ENCODE results near the gene CSRP3.

The CSRP3 gene

DNA sequence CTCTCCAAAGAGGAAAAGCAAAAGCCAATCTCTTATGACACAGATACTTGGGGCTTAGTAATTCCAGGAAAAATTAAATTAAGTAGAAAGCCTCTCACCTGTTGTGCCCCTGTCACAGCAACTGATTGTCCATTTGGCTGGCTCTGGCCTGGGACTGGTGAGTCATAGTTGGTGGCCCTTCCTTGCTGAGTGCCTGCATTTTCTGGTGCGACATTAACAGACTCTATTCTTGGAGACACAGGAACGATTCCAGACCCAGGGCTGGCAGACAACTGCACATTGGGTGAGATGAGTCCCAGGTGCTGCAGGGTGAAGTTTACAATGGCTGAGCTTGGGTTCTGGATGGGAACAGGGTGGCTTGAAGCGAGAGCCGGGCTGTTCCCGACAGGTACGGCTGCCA is 23.3 kb upstream of the CSRP3 start:
- no peak for DNase-seq

DNA sequence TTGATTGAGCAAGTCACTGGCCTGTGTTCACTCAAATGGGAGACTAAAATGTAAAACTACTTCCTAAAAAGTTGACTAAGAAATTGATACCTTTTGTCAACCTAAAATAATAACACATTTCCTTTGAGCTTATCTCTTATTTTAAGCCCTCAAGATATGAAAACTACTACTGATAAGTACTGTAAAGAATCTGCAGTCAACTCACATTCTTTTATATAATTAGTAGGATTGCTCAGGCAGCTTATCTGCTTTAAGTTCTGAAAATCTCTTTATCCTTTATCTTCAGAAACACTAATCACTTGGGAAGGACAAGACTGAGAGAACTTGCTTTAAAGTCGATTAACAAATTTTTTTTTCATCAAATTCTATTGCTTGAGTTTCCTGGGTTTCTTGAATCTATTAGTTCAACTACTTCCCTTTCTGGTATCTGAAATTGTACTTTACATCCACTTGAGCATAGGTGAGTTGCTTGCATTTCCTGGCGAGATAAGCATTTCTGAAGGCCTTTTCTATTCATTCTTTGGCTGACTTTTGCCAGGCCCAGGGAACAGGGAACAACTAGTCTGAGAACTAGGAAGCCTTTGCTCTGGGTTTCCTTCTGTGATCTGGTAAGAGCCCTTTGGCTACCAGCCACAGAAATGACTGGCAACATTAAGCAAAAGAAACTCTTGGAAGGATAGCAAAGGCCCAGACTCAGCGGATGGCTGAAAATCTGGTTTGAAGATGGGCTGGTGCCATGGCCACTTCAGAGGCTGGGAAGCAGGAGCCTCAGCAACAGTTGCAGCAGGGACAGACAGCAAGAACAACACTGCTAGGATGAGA is 19.3 kb upstream of the CSRP3 start:
- no peak for DNase-seq

DNA sequence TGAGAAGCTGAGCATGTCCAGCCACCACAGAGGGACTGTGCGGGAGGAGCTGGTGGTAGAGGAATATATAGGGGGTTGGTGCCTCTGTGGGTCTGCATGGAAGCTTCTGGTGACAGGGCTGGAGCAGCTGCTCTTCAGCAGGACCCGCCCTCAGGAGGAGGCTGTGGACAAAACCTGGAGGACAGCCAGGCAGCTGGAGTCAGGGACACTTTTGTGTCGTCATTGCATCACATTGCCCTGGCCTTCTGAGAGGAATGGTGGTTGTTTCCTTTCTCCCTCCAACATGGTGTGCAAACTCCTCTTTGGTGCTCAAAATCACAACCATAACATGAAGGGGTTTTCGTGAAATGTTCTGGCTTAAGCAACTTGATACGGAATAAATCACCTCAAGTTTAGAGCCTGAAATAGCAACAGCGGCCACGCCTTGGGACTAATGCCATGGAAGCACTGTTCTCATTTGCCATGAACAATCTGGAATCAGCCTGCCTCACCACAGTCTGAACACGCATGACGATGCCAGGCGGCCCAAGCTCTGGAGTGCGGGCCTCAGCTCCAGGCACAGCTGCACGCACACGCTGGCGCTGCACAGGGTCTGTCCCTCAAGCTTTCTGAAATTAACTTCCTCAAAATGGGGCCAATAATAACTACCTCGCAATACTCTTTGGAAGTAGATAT is 17.1 kb upstream of the CSRP3 start:
- DNase-seq: no peak

DNA sequence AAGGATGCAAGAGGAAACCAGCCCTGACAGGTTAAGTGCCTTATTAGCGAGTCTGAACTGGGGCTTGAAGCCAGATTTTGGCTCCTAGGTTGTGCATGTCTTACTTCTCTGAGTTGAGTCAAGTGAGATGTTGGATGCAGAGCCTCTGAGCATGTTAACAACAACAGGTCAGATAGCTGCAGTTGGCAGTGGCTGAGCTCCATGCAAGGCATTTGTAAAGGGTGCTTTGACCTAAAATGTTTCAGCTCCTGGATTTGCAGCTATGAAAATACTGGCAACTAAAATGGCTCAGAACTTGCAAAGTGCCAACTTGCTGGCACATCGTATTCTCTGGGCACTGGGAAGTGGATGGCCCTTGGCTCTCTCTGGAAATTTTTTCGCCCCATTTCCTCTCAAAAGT is 16.4 kb upstream of the CSRP3 start:
- no peak for DNase-seq

DNA sequence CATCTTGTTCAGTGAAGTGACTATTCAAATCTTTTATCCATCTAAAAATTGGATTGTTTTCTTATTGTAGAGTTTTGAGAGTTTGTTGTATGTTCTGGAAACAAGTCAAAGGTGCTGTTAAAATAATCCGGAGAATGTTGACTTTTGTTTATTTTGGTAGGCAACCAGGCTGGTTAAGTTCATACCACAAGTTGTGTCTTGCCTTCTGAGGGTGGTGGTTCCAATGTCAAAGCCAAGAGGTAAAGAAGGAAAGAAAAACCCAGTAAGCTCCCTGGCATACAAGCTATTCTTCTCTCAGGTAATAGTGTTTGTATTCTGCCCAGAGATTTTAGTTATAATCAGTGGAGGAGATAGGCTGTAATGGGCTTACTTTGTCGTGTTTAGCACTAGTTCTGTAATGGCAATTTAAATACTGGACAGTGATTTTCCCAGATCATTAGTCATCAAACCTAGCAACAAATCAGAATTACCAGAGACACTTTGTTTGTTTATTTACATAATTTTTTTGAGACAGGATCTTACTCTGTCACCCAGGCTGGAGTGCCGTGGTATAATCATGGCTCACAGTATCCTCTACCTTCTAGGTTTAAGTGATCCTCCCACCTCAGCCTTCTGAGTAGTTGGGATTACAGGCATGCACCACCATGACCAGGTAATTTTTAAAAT is 15.1 kb upstream of the CSRP3 start:
- DNase-seq: no peak

DNA sequence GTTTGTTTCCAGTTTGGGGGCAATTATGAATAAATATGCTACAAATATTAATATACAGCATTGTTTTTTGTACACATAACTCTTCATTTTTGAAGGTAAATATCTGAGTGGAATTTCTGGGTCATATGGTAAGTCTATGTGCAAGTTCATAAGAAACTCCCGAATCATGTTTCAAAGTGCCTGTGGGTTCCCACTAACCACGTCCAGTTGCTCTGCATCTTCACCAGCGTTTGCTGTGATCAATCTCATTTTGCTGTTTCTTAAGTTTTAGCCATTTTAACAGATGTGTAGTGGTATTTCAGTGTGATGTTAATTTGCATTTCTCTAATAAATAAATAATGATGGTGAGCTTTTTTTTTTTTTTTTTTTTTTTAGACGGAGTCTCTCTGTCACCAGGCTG is 14.2 kb upstream of the CSRP3 start:
- no peak for DNase-seq

DNA sequence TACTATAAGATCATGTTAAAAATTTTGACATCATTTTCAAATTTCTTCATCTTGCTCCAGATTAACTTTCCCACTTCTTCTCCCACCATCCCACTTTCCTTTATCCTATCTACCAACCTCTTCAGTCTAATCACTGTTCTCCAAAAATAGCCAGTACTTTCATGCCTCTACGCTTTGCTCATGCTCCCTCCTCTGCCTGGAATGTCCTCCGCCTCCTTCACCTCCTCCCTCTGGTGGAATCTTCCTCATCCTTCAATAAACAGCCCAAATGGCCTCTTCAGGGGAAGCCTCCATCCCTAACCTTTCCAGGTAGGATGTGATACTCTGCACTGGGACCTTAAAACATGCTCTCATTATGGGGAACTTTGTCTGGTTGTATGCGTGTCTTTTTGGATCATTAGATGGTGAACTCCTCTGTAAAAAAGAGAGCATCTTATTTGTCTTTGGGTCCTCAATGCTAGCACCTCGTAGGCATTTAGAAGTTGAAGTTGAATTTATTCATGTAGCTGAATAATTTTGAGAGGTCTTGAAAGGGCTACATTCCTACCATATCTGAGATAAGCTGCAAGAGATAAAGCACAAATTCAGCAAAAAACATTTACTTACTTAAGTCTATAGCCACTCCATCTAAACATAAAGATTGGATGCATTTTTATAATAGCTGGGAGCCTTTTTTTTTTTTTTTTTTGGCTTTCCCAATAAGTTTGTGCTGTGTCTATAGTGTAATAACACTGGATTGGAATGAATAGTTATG is 8.0 kb upstream of the CSRP3 start:
- DNase-seq: no peak

DNA sequence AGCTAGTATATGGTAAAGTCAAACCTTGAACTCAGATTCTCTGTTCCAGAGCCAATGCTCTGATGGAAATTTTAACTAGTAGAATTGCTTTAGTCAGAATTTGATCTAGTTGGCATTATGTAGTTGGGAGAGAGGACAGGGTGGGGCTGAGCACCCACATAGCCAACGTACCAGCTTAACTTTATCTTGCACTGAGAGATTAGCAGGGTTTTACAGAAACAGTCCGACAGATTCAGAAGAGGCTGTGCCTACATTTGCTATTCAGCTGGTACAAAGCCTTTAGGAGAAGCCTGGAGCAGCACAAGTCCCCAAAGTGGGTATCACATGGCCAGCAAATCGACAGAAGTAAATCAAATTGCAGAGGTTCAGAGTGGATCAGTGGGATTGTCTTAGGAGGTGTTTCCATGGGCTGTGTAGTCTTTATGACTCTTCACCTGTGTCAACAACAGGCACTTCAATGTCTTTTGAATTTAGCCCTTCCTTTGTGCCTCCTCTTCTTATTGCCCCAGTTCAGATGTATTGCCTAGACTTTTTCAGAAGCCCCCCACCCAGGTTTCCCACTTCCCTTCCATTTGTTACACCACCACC is 7.3 kb upstream of the CSRP3 start:
- no peak for DNase-seq

DNA sequence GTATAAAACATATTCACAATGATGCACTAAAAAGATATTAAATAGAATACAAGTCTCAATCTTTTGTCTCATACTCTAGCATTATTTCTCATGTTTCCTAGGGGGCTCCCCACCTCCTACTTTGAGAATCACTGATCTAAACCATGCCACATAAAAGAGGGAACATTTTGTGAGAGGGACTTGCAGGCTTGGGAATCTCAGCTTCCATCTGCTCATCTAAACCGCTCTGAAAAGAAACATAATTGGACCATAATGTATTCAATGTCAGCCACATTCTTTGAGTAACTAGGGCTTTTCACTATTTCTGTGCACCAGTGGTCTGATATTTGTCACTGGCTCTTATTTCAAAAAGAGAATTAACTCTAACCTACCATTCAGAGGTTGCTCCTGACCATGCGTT is 6.4 kb upstream of the CSRP3 start:
- DNase-seq: no peak

DNA sequence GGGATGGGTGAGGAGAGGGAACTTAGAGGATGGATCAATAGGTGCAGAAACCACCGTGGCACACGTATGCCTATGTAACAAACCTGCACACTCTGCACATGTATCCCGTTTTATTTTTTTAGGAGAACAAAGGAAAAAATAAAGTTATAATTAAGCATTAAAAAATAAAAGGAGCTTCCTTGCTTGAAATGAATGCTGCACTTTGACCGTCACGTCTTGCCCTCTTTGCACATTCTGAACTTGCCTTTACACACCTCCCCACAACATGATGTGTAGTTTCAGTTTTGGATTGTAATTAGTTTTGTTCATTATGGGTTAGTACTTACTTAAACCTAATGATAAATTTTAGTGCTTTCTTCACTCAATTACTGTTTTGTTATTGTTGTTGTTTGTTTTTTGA is 3.1 kb upstream of the CSRP3 start:
- no peak for DNase-seq

DNA sequence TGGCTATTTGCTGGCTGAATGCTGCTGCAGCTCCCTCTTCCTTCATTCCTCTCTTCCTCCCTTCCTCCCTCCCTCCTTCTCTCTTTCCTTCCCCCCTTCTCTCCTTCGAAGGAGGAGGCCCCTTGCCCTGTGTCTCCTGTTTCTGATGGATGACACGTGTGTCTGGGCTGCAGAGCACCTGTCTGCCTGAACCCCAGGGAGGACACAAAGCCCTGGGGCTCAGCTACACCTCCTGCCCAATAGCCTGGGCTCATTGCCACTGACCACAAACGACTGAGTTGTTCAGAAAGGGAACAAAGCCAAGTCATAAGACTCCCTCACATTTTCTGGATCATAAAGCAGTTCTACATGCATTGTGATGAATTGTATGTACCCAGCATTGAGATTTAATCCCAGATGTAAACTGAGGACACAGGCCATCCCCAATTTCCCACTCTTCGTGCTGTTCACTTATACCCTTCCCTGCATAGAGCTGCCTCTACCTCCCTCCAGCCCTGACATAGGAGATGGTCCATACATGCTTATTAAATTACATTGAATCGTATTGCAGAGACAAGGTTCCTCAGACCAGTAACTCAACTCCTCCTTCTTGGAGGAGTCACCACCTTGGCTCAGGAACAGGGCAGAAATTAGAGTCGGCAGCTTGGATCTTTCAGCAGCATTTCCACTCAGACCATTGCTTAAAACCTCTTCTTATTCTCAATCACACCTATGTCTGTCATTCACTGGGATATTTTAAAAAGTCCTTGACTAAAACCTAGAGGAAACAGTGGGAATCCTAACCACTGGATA is 1.2 kb downstream of the CSRP3 start:
- no peak for DNase-seq

DNA sequence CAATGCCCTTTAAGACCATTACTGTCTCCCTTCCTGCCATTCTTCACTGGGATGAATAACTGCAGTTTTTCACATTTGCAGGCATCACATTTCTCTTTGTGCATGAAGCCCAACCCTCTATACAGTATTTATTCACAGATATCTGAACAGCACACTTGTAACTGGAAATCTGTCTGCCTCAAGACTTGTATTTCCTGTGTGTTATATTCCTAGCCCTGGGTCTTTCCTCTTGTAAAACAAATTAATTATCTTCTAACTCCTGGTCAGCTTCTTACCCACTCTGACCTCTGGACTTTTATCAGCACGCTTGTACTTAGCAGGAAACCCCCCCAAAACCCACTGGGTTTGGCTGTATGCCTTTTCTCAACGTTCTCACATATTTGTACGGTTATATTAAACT is 2.0 kb downstream of the CSRP3 start:
- DNase-seq: no peak

DNA sequence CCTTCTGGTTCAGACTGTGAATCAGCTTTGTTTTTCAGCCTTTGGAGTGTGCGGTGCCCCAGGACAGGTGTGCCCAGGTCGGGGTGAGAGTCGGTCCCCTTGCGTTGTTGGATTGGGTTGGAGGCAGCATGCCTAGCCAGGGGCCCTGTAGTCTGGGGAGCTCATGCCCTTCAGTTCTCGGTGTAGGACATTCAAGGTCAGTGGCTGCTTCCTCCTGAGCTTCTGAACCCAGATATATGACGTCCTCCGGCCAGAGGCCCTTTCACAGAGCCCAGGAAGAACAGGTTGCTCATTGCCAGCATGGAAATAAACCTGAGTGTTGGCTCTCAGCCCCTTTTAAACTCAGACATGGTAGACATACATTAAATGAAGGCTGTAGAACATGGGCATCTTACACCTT is 2.7 kb downstream of the CSRP3 start:
- DNase-seq: no peak

DNA sequence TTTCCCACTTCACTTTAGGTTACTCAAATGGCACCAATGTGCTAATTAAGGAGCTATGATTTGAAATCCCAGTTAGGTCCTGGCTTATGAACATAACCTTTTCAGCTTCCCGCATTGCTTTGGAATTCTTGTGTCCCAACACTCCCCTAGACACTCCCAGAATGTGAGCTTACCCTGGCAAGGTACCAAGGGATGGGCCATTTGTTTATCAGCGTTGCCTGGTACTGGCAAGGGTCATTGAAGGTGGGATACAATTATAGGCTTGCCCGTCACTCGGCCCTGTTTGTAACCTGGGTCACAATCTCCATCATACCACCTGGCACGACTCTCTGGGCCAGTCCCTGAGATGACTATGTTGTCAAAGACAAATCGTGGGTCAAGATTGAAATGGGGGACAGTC is 5.4 kb downstream of the CSRP3 start:
- no peak for DNase-seq

DNA sequence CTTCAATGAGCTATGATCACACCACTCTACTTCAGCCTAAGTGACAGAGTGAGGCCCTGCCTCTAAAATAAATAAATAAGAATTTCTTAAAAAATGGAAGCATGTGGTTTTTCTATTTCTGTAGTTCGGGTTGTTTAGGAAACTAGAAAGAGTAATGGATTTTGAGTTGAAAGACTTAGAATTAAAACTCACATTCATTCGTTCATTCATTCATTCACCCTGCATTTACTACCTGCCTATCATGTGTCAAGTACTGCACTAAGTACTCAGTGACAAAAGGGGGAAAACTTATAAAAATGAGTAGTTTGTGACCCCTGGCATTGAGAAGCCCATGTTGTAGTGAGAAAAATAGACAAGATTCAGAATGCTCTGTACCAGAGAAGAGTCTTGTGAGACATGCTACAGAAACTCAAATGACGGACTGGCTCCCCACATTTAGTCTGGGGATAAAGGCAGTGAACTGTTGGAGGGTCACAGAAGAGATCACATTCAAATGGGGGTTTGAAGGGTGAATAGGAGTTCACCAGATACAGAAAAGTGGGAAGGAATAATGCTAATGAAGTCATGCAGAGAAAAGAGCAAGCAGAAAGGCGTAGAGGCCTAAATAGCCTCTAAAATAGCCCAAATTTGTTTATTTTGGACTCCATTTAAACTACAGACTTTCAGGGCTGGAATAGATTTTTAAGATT is 7.0 kb downstream of the CSRP3 start:
- no peak for DNase-seq

DNA sequence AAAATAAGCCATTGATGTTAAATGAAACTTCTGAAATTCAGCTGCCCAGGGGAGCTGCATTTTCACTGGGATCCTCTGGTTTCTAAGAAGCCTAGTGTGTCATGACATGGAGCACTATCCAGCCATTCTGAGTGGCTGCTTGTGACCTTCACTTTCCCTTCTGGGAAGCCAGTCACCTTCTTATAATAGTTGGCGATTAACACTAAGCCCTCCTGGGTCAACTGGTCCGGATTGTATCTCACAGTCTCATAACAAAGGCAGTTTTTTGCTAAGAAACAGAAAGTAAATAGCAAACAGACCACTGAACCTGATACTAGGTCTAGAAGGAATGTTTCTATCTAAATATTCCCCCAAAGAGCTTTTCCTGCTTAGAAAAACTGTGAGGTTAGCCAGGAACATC is 7.9 kb downstream of the CSRP3 start:
- no peak for DNase-seq

DNA sequence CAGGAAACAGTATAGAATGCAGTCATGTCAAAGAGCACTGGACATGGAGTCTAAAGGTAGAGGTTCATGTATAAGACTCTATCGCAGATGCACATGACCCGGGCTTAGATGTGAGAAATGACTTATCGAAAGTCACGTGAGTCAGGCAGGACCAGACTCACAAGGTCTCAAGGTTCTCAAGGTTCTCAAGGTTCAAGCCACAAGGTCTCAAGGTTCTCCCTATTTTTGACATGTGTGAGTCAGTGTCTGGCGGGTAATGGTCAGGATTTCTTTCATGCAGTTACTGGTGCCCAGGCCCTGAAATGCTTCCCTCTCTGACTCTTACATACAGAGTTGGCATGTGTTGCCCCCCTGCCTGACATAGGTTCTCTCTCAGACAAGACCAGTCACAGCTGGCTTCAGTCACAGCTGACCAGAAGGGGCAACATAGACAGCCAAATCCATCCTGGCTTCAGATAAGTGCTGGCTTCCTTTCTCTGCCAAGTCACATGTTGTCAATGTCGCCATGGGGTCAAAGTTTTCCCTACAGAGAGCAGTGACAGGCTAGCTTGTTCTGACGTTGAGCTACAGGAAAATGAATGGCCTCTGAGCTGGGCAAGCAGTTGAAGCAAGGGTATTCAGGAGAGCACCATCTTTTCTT is 10.1 kb downstream of the CSRP3 start:
- DNase-seq: no peak

DNA sequence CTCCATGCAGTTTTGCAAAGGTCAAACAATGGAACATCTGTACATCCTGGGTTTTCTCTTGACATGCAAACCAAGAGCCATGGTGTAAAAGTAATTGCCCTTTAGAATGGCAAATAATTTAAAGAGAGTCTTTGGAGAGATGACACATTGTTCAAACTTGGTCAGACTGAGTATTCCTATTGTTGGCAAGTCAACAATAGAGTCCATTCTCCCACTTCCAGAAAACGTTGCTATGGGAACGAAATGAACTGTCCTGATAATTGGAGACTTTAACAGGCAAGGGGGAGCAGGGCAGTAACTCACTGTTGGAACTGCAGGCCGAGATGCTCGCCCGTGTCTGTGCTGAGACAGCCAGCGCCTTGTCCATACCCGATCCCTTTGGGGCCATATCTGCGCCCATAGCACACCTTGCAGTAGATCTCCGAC is 13.9 kb downstream of the CSRP3 start:
- no peak for DNase-seq

DNA sequence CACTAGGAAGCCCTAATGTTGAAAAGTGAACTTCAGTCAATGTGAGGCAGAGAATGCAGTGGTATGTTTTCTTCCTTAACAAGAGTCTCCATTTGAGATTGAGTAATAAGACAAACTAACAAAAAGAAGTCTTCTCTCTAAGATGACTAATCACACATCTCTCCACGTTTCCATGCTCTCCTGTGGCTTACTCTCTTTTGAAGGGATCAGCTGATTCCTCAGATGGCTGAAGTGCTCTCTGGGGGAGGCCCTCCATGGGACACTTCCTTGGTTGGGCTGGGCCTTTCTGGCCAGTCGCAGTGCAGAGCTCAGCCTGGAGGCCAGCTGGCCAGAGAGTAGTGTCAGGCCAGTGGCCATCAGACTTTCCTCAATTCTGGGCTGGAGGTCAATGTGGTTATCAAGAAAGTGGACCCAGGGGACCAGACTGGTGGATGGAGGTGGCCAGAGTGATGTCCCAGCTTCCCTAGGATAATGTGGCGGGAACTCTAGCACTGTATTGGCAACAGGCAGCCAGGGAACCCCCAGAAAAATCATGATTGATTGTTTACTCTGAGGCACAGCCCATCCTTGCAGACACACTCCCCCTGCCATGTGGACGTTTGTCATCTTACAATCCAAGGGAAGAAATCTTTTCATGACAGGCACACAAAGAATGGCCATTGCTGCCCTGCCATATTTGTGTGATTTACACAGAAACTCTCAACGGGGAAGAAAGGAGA is 14.5 kb downstream of the CSRP3 start:
- DNase-seq: no peak

DNA sequence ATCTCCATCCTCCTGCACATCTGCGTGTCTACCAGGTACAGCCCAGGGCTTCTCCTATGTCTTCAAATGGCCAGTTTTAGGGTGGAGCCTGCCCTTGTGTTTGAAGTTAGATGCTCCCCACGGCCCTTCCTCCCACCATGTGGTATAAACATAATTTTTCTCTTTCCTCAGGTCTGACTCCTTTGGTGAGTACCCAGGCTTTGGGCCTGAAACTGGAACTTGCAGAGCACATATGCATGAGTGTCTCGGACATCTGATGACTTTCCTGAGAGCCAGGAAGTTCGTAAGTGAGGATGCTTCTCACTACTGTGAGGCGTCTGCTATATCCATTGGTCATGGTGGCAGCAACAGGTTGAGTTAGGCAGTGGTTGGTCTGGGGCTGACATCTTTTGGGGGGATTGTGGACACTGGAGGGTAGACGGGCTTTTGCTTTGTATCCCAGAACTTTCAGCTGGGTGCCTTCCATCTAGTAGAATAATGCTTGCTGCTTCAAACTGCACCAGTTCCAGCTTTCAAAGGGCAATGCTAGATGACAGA is 16.2 kb downstream of the CSRP3 start:
- DNase-seq: no peak

Measured in NCI-H1694 treated with DMSO at 0.1 percent for 48 hours (cell line).